CD14-positive monocyte (primary cell): ENCODE measurements around the gene HSPBAP1. TPM values are rescaled to one million over a fixed set of nuclear protein-coding genes. Genes with fewer than 3 reads are reported as not detected.

ENCODE experiments used
- DNase-seq, 3 donors: peaks; one replicate each; pipeline ENCODE4 v3.0.0-alpha.2; 2011 to 2022
- H2AFZ ChIP-seq: 2 replicates; pipeline ENCODE4 v1.6.0; 2012; ENCODE audit warnings: mild to moderate bottlenecking, low read depth, low read length, inconsistent platforms; ENCODE audit not compliant: insufficient read depth, poor library complexity, severe bottlenecking
- H3K27ac ChIP-seq, 2 donors: 1 replicate in 1 of 2; 2 replicates in 1 of 2; pipeline ENCODE4 v1.5.1; 2012 to 2013; ENCODE audit warnings: low read length in 2 of 2, control low read depth in 1 of 2, inconsistent platforms in 1 of 2, low read depth in 1 of 2, mild to moderate bottlenecking in 1 of 2
- H3K27me3 ChIP-seq, 2 donors: one replicate each; pipeline versions ENCODE4 v1.6.0 to v1.6.1; 2011 to 2013; ENCODE audit warnings: low read length in 2 of 2; ENCODE audit not compliant: control insufficient read depth in 2 of 2, insufficient read depth in 2 of 2
- H3K36me3 ChIP-seq, 2 donors: replicated peaks in 1 of 2; 1 replicate in 1 of 2; 2 replicates in 1 of 2; pipeline versions ENCODE4 v1.5.1 to v1.6.1; 2012 to 2013; ENCODE audit warnings: low read length in 2 of 2, control low read depth in 1 of 2, inconsistent platforms in 1 of 2, mild to moderate bottlenecking in 1 of 2; ENCODE audit not compliant: insufficient read depth in 2 of 2, control insufficient read depth in 1 of 2
- H3K4me1 ChIP-seq, 2 donors: 1 replicate in 1 of 2; 2 replicates in 1 of 2; pipeline versions ENCODE4 v1.5.1 to v1.6.1; 2012 to 2013; ENCODE audit warnings: low read length in 2 of 2, control low read depth in 1 of 2, inconsistent platforms in 1 of 2, mild to moderate bottlenecking in 1 of 2, moderate library complexity in 1 of 2; ENCODE audit not compliant: insufficient read depth in 2 of 2, control insufficient read depth in 1 of 2
- H3K4me2 ChIP-seq: replicated peaks from 2 replicates; pipeline ENCODE3; 2012; ENCODE audit warnings: low read length, moderate library complexity, mild to moderate bottlenecking; ENCODE audit not compliant: poor library complexity, severe bottlenecking; ENCODE audit errors: extremely low read depth
- H3K4me3 ChIP-seq, 3 experiments: fragments of 200-600 bp in 1 of 3; sonication (generic) in 1 of 3; replicated peaks in 1 of 3; 1 replicate in 2 of 3; 2 replicates in 1 of 3; pipeline ENCODE4 v1.5.1; 2011 to 2013; ENCODE audit warnings: low read length in 3 of 3, mild to moderate bottlenecking in 3 of 3, control low read depth in 2 of 3, low read depth in 2 of 3, inconsistent platforms in 1 of 3, moderate library complexity in 1 of 3
- H3K79me2 ChIP-seq: 2 replicates; pipeline ENCODE4 v1.6.0; 2012; ENCODE audit warnings: mild to moderate bottlenecking, control low read depth, inconsistent platforms, low read length, moderate library complexity; ENCODE audit not compliant: insufficient read depth
- H3K9ac ChIP-seq: 2 replicates; pipeline ENCODE4 v1.6.0; 2017; ENCODE audit warnings: low read length, mild to moderate bottlenecking; ENCODE audit not compliant: insufficient read depth, poor library complexity, severe bottlenecking
- H3K9me3 ChIP-seq, 2 donors: replicated peaks in 1 of 2; 1 replicate in 1 of 2; 2 replicates in 1 of 2; pipeline versions ENCODE4 v1.5.1 to v1.6.1; 2012 to 2013; ENCODE audit warnings: low read length in 2 of 2, control low read depth in 1 of 2; ENCODE audit not compliant: control insufficient read depth in 1 of 2, insufficient read depth in 1 of 2
- H4K20me1 ChIP-seq: 2 replicates; pipeline ENCODE4 v1.6.0; 2012; ENCODE audit warnings: mild to moderate bottlenecking, low read length, control low read depth, moderate library complexity; ENCODE audit not compliant: insufficient read depth
- H3K27ac Mint-ChIP-seq, 7 donors: one replicate each; pipeline ENCODE4 v1.8.0; 2020; ENCODE audit warnings: mild to moderate bottlenecking in 7 of 7, mixed read lengths in 7 of 7, moderate library complexity in 6 of 7, inconsistent platforms in 2 of 7
- H3K27me3 Mint-ChIP-seq, 3 donors: one replicate each; pipeline ENCODE4 v1.8.0; 2021 to 2022; ENCODE audit warnings: low read depth in 3 of 3, mild to moderate bottlenecking in 3 of 3, mixed read lengths in 3 of 3, moderate library complexity in 3 of 3, inconsistent platforms in 1 of 3
- H3K36me3 Mint-ChIP-seq, 2 donors: one replicate each; pipeline ENCODE4 v1.8.0; 2020; ENCODE audit warnings: mixed read lengths in 2 of 2, inconsistent platforms in 1 of 2, mild to moderate bottlenecking in 1 of 2
- H3K4me1 Mint-ChIP-seq: one replicate; pipeline ENCODE4 v1.8.0; 2020; ENCODE audit warnings: mild to moderate bottlenecking, mixed read lengths
- H3K4me3 Mint-ChIP-seq, 2 donors: one replicate each; pipeline ENCODE4 v1.8.0; 2020; ENCODE audit warnings: mild to moderate bottlenecking in 2 of 2, mixed read lengths in 2 of 2, moderate library complexity in 1 of 2
- H3K9me3 Mint-ChIP-seq, 7 donors: one replicate each; pipeline ENCODE4 v1.8.0; 2020 to 2022; ENCODE audit warnings: mixed read lengths in 7 of 7, mild to moderate bottlenecking in 6 of 7, moderate library complexity in 6 of 7, inconsistent platforms in 2 of 7
- CTCF ChIP-seq: fragments of 200-600 bp; IDR thresholded peaks from one replicate; pipeline ENCODE4 v1.8.0; 2022; ENCODE audit warnings: antibody characterized with exemption, mild to moderate bottlenecking
- WGBS: methylation state at CpG from one replicate; pipeline ENCODE4 v1.1.5; 2013; ENCODE audit warnings: missing lambda C conversion rate; ENCODE audit not compliant: insufficient coverage; 5-methylcytosine and 5-hydroxymethylcytosine counted together
- intact Hi-C, 2 donors: fragments of 100-400 bp; cut with micrococcal nuclease; formaldehyde crosslinking; loops; one replicate each; pipeline versions ENCODE4 v1.15.0 to v1.15.1; 2023
- polyA plus RNA-seq, 3 donors: library from polyadenylated mRNA; depleted of rRNA in 1 of 3; unstranded in 2 of 3; stranded (reverse) in 1 of 3; fragments of 300-500 nt in 2 of 3; fragments of >200 nt in 1 of 3; fragmentation: Illumina TruSeq in 2 of 3; gene quantifications; 1 replicate in 2 of 3; 2 replicates in 1 of 3; pipeline ENCODE4 v1.2.3, GENCODE V29; 2012 to 2021

The HSPBAP1 gene
- polyA plus RNA-seq, 3 donors, result 11.7 to 48.2 (median 11.9) TPM

DNA sequence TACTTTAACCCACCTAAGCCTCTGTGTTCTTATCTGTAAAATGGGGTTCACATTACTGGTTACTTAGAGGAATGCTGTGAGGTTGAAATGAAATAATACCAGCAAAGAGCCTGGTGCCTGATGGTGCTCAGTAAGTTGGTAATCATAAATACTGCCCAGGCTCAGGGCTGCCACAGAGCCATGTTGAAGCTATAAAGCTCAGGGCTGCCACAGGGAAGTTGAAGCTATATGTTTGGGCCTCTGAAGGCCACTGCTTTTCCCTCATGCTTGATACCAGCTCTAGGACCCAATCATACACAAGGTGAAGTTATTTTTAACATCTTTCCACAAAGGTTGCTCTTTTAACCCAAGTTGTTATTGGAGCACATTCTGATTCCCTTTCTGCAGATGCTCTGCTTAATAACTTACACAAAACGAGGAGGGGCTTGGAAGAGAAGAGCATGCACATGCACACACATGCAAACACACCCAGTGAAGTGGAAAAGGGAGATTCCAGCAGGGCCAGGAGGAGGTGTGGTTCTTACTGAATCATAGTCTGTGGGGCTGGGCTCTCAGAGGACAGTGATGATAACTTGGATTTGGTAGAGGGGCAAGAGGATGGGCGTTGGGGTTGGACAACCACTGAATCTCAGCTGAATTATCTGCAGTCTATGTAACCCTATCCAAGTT is 95.5 kb downstream of the HSPBAP1 start:
- no peaks in the 10 kb centered on the region for H3K27me3 Mint-ChIP-seq
- no peaks in the 10 kb centered on the region for H3K9me3 Mint-ChIP-seq
- Histone ChIP-seq H3K27me3 (no peaks in the 10 kb centered on the region), H3K4me1 (no peaks in the 10 kb centered on the region), H3K4me3 (no peak overlapping the region), H3K36me3 (peaks cover 59 to 100% of the 10 kb centered on the region in 2 donors), H3K4me2 (no peak overlapping the region), H3K9ac (no peak overlapping the region), H4K20me1 (peaks cover 86% of the 10 kb centered on the region), H3K79me2 (no peaks in the 10 kb centered on the region), H2AFZ (no peak overlapping the region), H3K27ac (no peak overlapping the region), H3K9me3 (no peaks in the 10 kb centered on the region)
- no peak for TF ChIP-seq CTCF
- intact Hi-C loops, result no loop called here
- no peak for DNase-seq
- no peak overlapping the region for H3K27ac Mint-ChIP-seq
- WGBS, result no CpG with 5 or more reads among the region's 2 CpGs
- H3K36me3 Mint-ChIP-seq, result peaks cover 86 to 99% of the 10 kb centered on the region in 2 donors
- no peaks in the 10 kb centered on the region for H3K4me1 Mint-ChIP-seq
- no peak overlapping the region for H3K4me3 Mint-ChIP-seq

DNA sequence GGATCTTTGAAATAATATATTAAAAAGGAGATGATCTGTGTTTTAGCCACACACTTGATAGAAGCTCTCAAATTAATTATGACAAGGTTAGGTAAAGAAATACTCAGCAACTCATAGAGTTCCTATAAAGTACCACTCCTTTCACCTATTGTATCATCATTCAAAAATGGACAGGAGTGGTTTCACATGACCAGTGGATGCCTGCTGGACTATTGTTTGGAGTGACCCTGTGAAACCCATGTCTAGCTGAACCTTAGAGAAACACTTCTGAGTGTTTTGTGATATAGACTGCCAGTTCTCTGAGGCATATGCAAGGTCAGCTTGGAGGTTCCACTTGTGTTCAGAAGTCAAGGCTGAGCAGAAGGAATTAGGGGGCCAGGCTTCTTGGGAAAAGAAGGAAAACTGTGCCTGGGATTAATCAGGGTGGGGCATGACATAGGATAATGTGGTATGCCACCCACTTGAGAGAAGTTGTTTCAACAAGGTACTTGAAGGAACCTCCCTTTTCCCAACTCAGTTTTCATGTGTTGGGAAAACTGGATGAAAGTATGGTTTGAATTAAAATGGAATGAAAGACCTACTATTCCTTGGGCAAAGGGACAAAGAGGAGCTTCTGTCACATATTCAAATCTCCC is 97.6 kb downstream of the HSPBAP1 start:
- TF ChIP-seq CTCF, result no peak
- Histone ChIP-seq H2AFZ (no peak overlapping the region), H3K27me3 (no peaks in the 10 kb centered on the region), H3K36me3 (peaks cover 40 to 93% of the 10 kb centered on the region in 2 donors), H4K20me1 (peaks cover 76% of the 10 kb centered on the region), H3K9me3 (no peaks in the 10 kb centered on the region), H3K4me2 (no peak overlapping the region), H3K4me1 (no peaks in the 10 kb centered on the region), H3K9ac (no peak overlapping the region), H3K79me2 (no peaks in the 10 kb centered on the region), H3K4me3 (no peak overlapping the region), H3K27ac (no peak overlapping the region)
- H3K4me1 Mint-ChIP-seq, result no peaks in the 10 kb centered on the region
- no peak for DNase-seq
- peak overlapping the region in 3 of 7 donors; percentile 4 to 43 (median 37) for H3K27ac Mint-ChIP-seq
- H3K4me3 Mint-ChIP-seq, result no peak overlapping the region
- H3K36me3 Mint-ChIP-seq, result peaks cover 88 to 90% of the 10 kb centered on the region in 2 donors
- intact Hi-C loops, result no loop called here
- peaks cover 0 to 1% (median 0%) of the 10 kb centered on the region in 7 donors for H3K9me3 Mint-ChIP-seq
- no peaks in the 10 kb centered on the region for H3K27me3 Mint-ChIP-seq
